ENCODE results near the gene CCN6.

DNA sequence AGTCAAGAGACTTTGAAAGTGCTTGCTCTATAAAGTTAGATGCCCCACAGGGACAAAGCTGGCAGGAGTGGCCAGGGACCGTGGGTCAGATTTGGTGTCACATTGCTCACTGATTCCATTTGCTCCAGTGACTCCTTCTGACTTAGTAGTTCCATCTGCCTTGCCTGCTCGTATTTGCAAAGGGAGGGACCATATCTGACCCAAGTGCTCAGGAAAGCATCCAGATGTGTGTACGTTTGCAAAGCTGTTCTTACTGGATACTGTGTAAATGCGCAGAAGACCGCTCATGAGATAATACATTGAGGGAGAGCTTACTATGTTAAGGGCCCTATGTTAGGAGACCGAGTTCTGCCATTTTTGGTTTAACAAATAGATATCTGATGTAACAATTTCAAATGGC is 21.2 kb upstream of the CCN6 start:
- TF ChIP-seq EZH2 (IDR thresholded peaks at IDR 0.05) (no peak), POLR2AphosphoS5 (IDR thresholded peaks at IDR 0.05; ENCODE audit: borderline replicate concordance, low read depth, low read length) (no peak), FOXP2 (optimal IDR thresholded peaks at IDR 0.05; ENCODE audit: control extremely low read depth, extremely low read length, insufficient read depth) (no peak)
